Naive B cell (primary cell): ENCODE data around the gene SMYD3. TPM values are rescaled to one million over a fixed set of nuclear protein-coding genes. Genes with fewer than 3 reads are reported as not detected.

Experiments
- ATAC-seq, 2 donors: fragments of 150-1000 bp; cut with Tn5 transposase; 2 replicates each; pipeline ENCODE4 v1.10.0; 2021; ENCODE audit warnings: low read depth in 2 of 2, mild to moderate bottlenecking in 2 of 2, moderate library complexity in 2 of 2
- DNase-seq: peaks from one replicate; pipeline ENCODE4 v3.0.0; 2022
- H3K27ac Mint-ChIP-seq, 6 donors: one replicate each; pipeline ENCODE4 v1.8.0; 2020 to 2022; ENCODE audit warnings: mild to moderate bottlenecking in 6 of 6, mixed read lengths in 6 of 6, moderate library complexity in 5 of 6, inconsistent platforms in 2 of 6
- H3K27me3 Mint-ChIP-seq, 3 donors: one replicate each; pipeline ENCODE4 v1.8.0; 2021 to 2022; ENCODE audit warnings: mixed read lengths in 3 of 3, mild to moderate bottlenecking in 1 of 3
- H3K36me3 Mint-ChIP-seq, 2 donors: one replicate each; pipeline ENCODE4 v1.8.0; 2020 to 2022; ENCODE audit warnings: mixed read lengths in 2 of 2, inconsistent platforms in 1 of 2, mild to moderate bottlenecking in 1 of 2
- H3K4me1 Mint-ChIP-seq, 3 donors: one replicate each; pipeline ENCODE4 v1.8.0; 2020 to 2022; ENCODE audit warnings: mixed read lengths in 3 of 3, inconsistent platforms in 1 of 3, mild to moderate bottlenecking in 1 of 3, moderate library complexity in 1 of 3
- H3K4me3 Mint-ChIP-seq, 8 donors: one replicate each; pipeline ENCODE4 v1.8.0; 2020 to 2022; ENCODE audit warnings: mild to moderate bottlenecking in 8 of 8, mixed read lengths in 8 of 8, moderate library complexity in 8 of 8, inconsistent platforms in 2 of 8
- H3K9me3 Mint-ChIP-seq, 7 donors: one replicate each; pipeline ENCODE4 v1.8.0; 2020 to 2022; ENCODE audit warnings: mixed read lengths in 7 of 7, mild to moderate bottlenecking in 5 of 7, inconsistent platforms in 2 of 7, moderate library complexity in 1 of 7
- polyA plus RNA-seq, 6 donors: library from polyadenylated mRNA; unstranded; fragments of 300-500 nt; fragmentation: Illumina TruSeq; gene quantifications; one replicate each; pipeline ENCODE4 v1.2.3, GENCODE V29; 2021; ENCODE audit warnings: low read depth in 6 of 6

The SMYD3 gene
- polyA plus RNA-seq, 6 donors from 2014 or later = 15.8 to 27.3 (median 19.5) TPM

- no peak for DNase-seq
- ATAC-seq = no peak
- H3K9me3 Mint-ChIP-seq = peaks cover 0 to 7% (median 4%) of the 10 kb centered on the region in 7 donors
- peaks cover 14 to 25% of the 10 kb centered on the region in 2 donors for H3K36me3 Mint-ChIP-seq
- H3K27me3 Mint-ChIP-seq = no peaks in the 10 kb centered on the region
- H3K4me1 Mint-ChIP-seq = peaks cover 0 to 15% (median 5%) of the 10 kb centered on the region in 3 donors
- H3K4me3 Mint-ChIP-seq = no peak overlapping the region
- no peak overlapping the region for H3K27ac Mint-ChIP-seq
Measured at GRCh38 chr1:246416261-246416660, 90.8 kb downstream of the SMYD3 start.

- peaks cover 14 to 25% of the 10 kb centered on the region in 2 donors for H3K36me3 Mint-ChIP-seq
Measured at GRCh38 chr1:246415028-246415427, 92.1 kb downstream of the SMYD3 start.

GRCh38 chr1:246413430-246413829 lies 93.6 kb downstream of the SMYD3 start:
- no peak overlapping the region for H3K4me3 Mint-ChIP-seq
- H3K36me3 Mint-ChIP-seq = peaks cover 11 to 14% of the 10 kb centered on the region in 2 donors
- H3K27ac Mint-ChIP-seq = peak overlapping the region in 1 of 6 donors; percentile 8
- peaks cover 0 to 9% (median 4%) of the 10 kb centered on the region in 7 donors for H3K9me3 Mint-ChIP-seq
- H3K27me3 Mint-ChIP-seq = no peaks in the 10 kb centered on the region
- ATAC-seq (no peak), DNase-seq (no peak)
- H3K4me1 Mint-ChIP-seq = peaks cover 0 to 10% (median 0%) of the 10 kb centered on the region in 3 donors

More at GRCh38 chr1:246415028-246415427, 92.1 kb downstream of the SMYD3 start:
- ATAC-seq (no peak), DNase-seq (no peak)
- Mint-ChIP-seq H3K4me1 (peaks cover 0 to 15% (median 5%) of the 10 kb centered on the region in 3 donors), H3K27ac (no peak overlapping the region), H3K4me3 (no peak overlapping the region), H3K27me3 (no peaks in the 10 kb centered on the region), H3K9me3 (peaks cover 0 to 7% (median 4%) of the 10 kb centered on the region in 7 donors)

- DNase-seq (no peak), ATAC-seq (no peak)
- Mint-ChIP-seq H3K36me3 (no peaks in the 10 kb centered on the region), H3K27ac (peak overlapping the region in 1 of 6 donors; percentile 67), H3K4me3 (no peak overlapping the region), H3K4me1 (no peaks in the 10 kb centered on the region), H3K27me3 (no peaks in the 10 kb centered on the region), H3K9me3 (peaks cover 0 to 2% (median 0%) of the 10 kb centered on the region in 7 donors)
Measured at GRCh38 chr1:246404078-246404477, 103.0 kb downstream of the SMYD3 start.

GRCh38 chr1:246398126-246398813 lies 108.8 kb downstream of the SMYD3 start:
- peaks cover 0 to 6% (median 0%) of the 10 kb centered on the region in 3 donors for H3K4me1 Mint-ChIP-seq
- H3K9me3 Mint-ChIP-seq = no peaks in the 10 kb centered on the region
- no peaks in the 10 kb centered on the region for H3K27me3 Mint-ChIP-seq
- no peak overlapping the region for H3K4me3 Mint-ChIP-seq
- ATAC-seq = no peak
- no peak for DNase-seq
- H3K36me3 Mint-ChIP-seq = peaks cover 0 to 5% of the 10 kb centered on the region in 2 donors
- H3K27ac Mint-ChIP-seq = peak overlapping the region in 1 of 6 donors; percentile 11

- H3K4me1 Mint-ChIP-seq = peaks cover 0 to 6% (median 4%) of the 10 kb centered on the region in 3 donors
- H3K9me3 Mint-ChIP-seq = peaks cover 0 to 5% (median 1%) of the 10 kb centered on the region in 7 donors
- DNase-seq = no peak
- no peak overlapping the region for H3K4me3 Mint-ChIP-seq
- peaks cover 6% of the 10 kb centered on the region in 2 donors for H3K36me3 Mint-ChIP-seq
- H3K27ac Mint-ChIP-seq = no peak overlapping the region
- no peak for ATAC-seq
- no peaks in the 10 kb centered on the region for H3K27me3 Mint-ChIP-seq
Measured at GRCh38 chr1:246397046-246397445, 110.0 kb downstream of the SMYD3 start.

GRCh38 chr1:246396322-246396721 lies 110.8 kb downstream of the SMYD3 start:
- no peak for ATAC-seq
- peaks cover 0 to 6% (median 4%) of the 10 kb centered on the region in 3 donors for H3K4me1 Mint-ChIP-seq
- H3K36me3 Mint-ChIP-seq = peaks cover 13% of the 10 kb centered on the region in 2 donors
- H3K27me3 Mint-ChIP-seq = no peaks in the 10 kb centered on the region
- H3K9me3 Mint-ChIP-seq = peaks cover 6 to 12% (median 8%) of the 10 kb centered on the region in 7 donors
- DNase-seq = no peak
- H3K4me3 Mint-ChIP-seq = no peak overlapping the region
- H3K27ac Mint-ChIP-seq = no peak overlapping the region

GRCh38 chr1:246394121-246394520 lies 113.0 kb downstream of the SMYD3 start:
- peaks cover 15 to 23% of the 10 kb centered on the region in 2 donors for H3K36me3 Mint-ChIP-seq
- peaks cover 12 to 21% (median 16%) of the 10 kb centered on the region in 7 donors for H3K9me3 Mint-ChIP-seq
- no peak for DNase-seq
- H3K27me3 Mint-ChIP-seq = no peaks in the 10 kb centered on the region
- peaks cover 0 to 6% (median 4%) of the 10 kb centered on the region in 3 donors for H3K4me1 Mint-ChIP-seq
- no peak overlapping the region for H3K4me3 Mint-ChIP-seq
- ATAC-seq = no peak
- H3K27ac Mint-ChIP-seq = no peak overlapping the region

GRCh38 chr1:246390855-246391254 lies 116.2 kb downstream of the SMYD3 start:
- H3K9me3 Mint-ChIP-seq = peaks cover 12 to 21% (median 16%) of the 10 kb centered on the region in 7 donors
- ATAC-seq (no peak), DNase-seq (no peak)
- peaks cover 0 to 4% (median 0%) of the 10 kb centered on the region in 3 donors for H3K4me1 Mint-ChIP-seq
- H3K27ac Mint-ChIP-seq = peak overlapping the region in 1 of 6 donors; percentile 11
- H3K4me3 Mint-ChIP-seq = no peak overlapping the region
- peaks cover 15 to 23% of the 10 kb centered on the region in 2 donors for H3K36me3 Mint-ChIP-seq
- H3K27me3 Mint-ChIP-seq = no peaks in the 10 kb centered on the region

GRCh38 chr1:246384616-246385015 lies 122.5 kb downstream of the SMYD3 start:
- ATAC-seq = no peak
- H3K9me3 Mint-ChIP-seq = no peaks in the 10 kb centered on the region
- H3K36me3 Mint-ChIP-seq = peaks cover 0 to 4% of the 10 kb centered on the region in 2 donors
- H3K27me3 Mint-ChIP-seq = no peaks in the 10 kb centered on the region
- DNase-seq = no peak
- H3K4me1 Mint-ChIP-seq = peaks cover 5 to 16% (median 13%) of the 10 kb centered on the region in 3 donors
- no peak overlapping the region for H3K4me3 Mint-ChIP-seq
- H3K27ac Mint-ChIP-seq = no peak overlapping the region

GRCh38 chr1:246383791-246384190 lies 123.3 kb downstream of the SMYD3 start:
- H3K4me1 Mint-ChIP-seq = peaks cover 9 to 16% (median 13%) of the 10 kb centered on the region in 3 donors
- DNase-seq (no peak), ATAC-seq (no peak)
- H3K4me3 Mint-ChIP-seq = no peak overlapping the region
- H3K9me3 Mint-ChIP-seq = no peaks in the 10 kb centered on the region
- peaks cover 0 to 4% of the 10 kb centered on the region in 2 donors for H3K36me3 Mint-ChIP-seq
- peak overlapping the region in 1 of 6 donors; percentile 5 for H3K27ac Mint-ChIP-seq
- H3K27me3 Mint-ChIP-seq = no peaks in the 10 kb centered on the region

- H3K36me3 Mint-ChIP-seq = peaks cover 0 to 4% of the 10 kb centered on the region in 2 donors
- H3K27ac Mint-ChIP-seq = no peak overlapping the region
- H3K4me3 Mint-ChIP-seq = no peak overlapping the region
- no peak for ATAC-seq
- peaks cover 9 to 16% (median 13%) of the 10 kb centered on the region in 3 donors for H3K4me1 Mint-ChIP-seq
- no peak for DNase-seq
- H3K9me3 Mint-ChIP-seq = no peaks in the 10 kb centered on the region
- no peaks in the 10 kb centered on the region for H3K27me3 Mint-ChIP-seq
Measured at GRCh38 chr1:246383239-246383589, 123.9 kb downstream of the SMYD3 start.

- no peaks in the 10 kb centered on the region for H3K27me3 Mint-ChIP-seq
- ATAC-seq (no peak), DNase-seq (no peak)
- peak overlapping the region in 1 of 8 donors; percentile 33 for H3K4me3 Mint-ChIP-seq
- H3K4me1 Mint-ChIP-seq = peaks cover 9 to 16% (median 13%) of the 10 kb centered on the region in 3 donors
- H3K27ac Mint-ChIP-seq = no peak overlapping the region
- no peaks in the 10 kb centered on the region for H3K9me3 Mint-ChIP-seq
- H3K36me3 Mint-ChIP-seq = peaks cover 0 to 4% of the 10 kb centered on the region in 2 donors
Measured at GRCh38 chr1:246382589-246383238, 124.4 kb downstream of the SMYD3 start.

GRCh38 chr1:246381452-246381851 lies 125.6 kb downstream of the SMYD3 start:
- Mint-ChIP-seq H3K4me1 (peaks cover 9 to 16% (median 13%) of the 10 kb centered on the region in 3 donors), H3K36me3 (peaks cover 0 to 4% of the 10 kb centered on the region in 2 donors), H3K27ac (no peak overlapping the region), H3K27me3 (no peaks in the 10 kb centered on the region), H3K9me3 (no peaks in the 10 kb centered on the region), H3K4me3 (no peak overlapping the region)
- DNase-seq = no peak
- ATAC-seq = no peak
